GM19438 (cell line): Measurements from ENCODE around the gene AK8.
"Not testable (repeated sequence)": the region's sequence is repeated elsewhere in the genome, so short reads cannot be mapped to it uniquely, and the experiment has no call there.

Experiments used
- ATAC-seq: cut with Tn5 transposase; IDR thresholded peaks from one replicate; pipeline ENCODE4 v1.9.1; 2021; ENCODE audit warnings: low read depth; ENCODE audit not compliant: unreplicated experiment

The AK8 gene

GRCh38 chr9:132776891-132777290 is 101.2 kb downstream of the AK8 start:
- ATAC-seq: no peak

GRCh38 chr9:132776268-132776667 is 101.8 kb downstream of the AK8 start:
- ATAC-seq: no peak

DNA sequence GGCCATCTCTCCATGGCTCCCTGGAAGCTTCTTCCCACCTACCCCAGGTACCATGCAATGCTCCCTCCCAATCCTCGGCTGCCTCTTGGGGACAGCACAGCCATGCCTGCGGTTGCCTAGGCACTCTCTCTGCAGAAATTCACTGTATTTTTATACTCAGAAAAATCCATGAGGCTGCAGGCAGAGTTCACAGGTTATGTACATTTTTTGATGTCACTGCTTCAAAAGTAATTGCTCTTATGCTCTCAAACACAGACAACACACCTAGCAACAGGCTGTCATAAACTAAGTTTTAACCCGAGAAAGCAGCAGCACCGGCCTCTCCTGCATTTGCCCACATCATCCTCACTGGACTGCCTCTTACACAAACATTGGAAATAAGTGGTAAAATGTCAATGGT is 102.4 kb downstream of the AK8 start:
- no peak for ATAC-seq

GRCh38 chr9:132774886-132775285 is 103.2 kb downstream of the AK8 start:
- no peak for ATAC-seq

DNA sequence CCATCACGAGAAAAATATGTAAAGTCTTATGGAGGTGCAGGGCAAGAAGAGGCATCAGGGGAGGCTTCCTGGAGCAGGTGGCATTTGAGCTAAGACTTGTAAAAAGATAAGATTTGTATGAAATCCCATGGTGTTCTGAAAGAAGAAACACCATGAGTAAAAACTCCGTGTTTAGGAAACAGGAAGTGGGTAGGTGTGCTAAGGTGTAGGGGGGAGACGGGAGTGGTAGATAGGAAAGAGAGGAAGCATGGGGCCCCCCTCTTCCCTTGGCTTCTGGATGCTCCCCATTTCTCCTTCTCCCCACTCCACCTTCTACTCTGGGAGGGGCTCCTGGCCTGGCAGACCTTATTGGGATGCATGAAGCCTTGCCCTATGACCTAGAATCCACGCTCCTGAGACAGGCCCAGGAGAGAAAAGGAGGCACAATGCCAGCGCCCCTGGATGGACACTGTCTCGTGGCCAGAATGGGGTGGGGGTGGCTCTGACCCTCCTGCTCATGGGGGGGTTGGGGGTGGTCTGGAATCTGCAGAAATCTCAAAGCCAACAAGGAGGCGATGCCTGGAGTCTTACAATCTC is 104.2 kb downstream of the AK8 start:
- ATAC-seq: no peak

DNA sequence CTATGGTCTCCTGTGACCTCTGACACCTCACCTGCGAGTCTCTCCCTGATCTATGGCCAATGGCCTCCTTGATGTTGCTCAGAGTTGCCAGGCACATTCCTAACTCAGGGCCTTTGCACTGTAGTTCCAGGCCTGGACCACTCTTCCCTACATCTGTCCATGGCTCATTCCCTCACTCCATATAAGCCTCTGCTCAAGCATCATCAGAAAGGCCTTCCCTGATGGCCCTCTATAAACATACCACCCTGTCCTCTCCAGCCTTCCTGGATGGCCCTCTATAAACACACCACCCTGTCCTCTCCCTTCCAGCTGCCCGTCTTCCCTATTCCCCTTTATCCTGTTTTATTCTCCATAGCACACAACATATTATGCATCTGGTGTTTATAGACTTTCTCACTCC is 105.0 kb downstream of the AK8 start:
- ATAC-seq: no peak

DNA sequence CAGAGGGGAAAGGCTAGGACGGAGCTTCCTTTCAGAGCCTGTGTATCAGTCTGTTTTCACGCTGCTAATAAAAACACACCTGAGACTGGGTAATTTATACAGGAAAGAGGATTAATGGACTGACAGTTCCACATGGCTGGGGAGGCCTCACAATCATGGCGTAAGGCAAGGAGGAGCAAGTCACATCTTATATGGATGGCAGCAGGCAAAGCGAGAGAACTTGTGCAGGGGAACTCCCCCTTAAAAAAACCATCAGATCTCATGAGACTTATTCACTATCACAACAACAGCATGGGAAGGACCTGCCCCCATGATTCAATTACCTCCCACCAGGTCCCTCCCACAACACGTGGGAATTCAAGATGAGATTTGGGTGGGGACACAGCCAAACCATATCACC is 106.3 kb downstream of the AK8 start:
- ATAC-seq: not testable (repeated sequence)

DNA sequence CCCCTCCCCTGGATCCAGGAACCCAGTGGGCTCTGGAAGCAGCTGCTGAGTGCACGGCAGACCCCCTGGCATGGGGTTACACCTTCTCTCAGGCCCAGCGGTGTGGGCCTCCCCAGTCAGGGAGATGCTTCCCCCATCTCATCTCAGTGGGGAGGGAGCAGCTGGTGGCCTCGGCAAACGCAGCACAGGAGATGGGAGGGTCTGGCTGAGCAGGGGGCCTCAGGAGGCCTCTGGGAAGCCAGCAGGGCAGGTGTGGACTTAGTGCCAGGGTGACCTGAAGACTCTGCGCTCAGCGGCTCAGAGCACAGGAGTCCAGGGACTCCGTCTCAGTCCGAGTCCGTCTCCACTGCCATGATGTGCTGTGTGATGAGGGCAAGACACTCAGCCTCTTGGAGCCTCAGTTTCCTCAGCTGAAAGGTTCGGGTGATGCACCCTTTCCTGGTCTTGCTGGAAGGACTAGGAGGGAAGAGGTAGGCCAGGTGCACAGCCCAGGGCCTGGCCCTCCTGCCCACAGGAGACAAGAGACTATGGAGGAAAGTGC is 107.2 kb downstream of the AK8 start:
- ATAC-seq: no peak

- ATAC-seq: peak; percentile 55
These were observed 107.9 kb downstream of the AK8 start for GRCh38 chr9:132769906-132770769.

- ATAC-seq: peak; percentile 50
These were observed 108.9 kb downstream of the AK8 start for GRCh38 chr9:132768932-132769905.

DNA sequence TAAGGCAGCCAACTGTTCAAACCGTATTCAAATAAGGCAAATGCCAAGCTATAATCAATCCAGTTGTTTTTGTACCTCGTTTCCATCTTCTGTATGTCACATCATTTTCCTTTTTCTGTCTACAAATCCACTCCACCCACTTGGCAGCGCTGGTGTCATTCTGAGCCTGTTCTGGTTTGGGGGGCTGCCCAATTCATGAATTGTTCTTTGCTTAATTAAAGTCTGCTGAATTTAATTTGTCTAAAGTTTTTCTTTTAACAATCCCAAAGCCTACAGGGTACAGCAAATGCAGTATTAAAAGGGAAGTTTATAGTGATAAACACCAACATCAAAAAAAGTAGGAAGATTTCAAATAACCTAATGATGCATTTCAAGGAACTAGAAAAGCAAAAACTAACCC is 114.5 kb downstream of the AK8 start:
- ATAC-seq: no peak

DNA sequence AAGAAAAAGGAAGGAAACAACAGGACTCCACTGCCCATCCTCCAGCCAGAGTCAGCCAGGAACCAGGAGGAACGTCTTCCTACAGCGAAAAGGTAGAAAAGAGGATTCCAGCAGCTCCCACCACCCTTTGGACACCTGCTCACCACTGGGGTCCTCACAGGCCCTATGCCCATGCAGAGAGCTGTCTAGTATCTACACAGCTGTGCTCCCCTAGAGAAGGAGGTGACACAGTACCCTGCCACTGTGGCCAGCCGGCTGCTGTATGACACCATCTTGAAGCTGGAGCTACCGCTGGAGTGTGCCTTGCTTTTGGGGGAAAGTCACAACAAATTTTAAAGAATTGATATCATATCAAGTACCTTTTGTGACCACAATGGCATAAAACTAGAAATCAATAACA is 115.2 kb downstream of the AK8 start:
- no peak for ATAC-seq

- ATAC-seq: no peak
These were observed 116.5 kb downstream of the AK8 start for GRCh38 chr9:132761602-132762001.

DNA sequence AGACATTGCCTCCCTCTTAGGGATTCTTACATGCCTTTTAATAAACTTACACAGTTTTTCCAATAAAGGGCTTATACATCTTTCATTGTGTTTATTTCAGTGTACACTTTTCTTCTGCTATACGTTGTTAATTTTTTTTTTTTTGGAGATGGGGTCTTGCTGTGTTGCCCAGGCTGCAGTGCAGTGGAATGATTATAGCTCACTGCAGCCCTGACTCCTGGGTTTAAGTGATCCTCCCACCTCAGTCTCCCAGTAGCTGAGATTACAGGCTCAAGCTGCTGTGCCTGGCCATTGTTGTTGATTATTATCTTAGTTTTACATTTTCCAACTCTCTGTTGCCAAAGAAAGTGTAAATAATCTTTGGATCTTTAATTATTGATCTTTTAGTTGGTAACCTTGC is 118.0 kb downstream of the AK8 start:
- ATAC-seq: no peak

DNA sequence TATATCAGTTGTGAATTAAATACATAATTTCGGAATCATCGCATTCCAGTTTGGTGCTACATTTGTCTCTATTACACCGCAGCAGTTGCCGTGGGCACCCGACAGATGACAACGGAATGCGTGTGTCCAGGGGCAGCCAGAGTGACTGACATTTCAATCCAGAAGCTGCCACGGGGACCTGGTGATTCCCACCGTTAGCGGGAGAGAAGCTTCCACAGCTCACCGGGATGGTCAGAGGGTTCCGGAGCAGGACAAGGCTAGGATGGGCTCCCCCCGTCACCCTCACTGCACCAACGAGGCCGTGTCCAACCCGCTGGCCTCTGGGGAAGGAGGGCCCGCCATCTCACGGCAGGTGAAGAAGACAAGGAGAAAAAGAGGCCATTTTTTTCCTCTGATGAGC is 121.1 kb downstream of the AK8 start:
- no peak for ATAC-seq

- ATAC-seq: no peak
These were observed 121.8 kb downstream of the AK8 start for GRCh38 chr9:132756214-132756845.

GRCh38 chr9:132755096-132755495 is 123.0 kb downstream of the AK8 start:
- ATAC-seq: no peak

DNA sequence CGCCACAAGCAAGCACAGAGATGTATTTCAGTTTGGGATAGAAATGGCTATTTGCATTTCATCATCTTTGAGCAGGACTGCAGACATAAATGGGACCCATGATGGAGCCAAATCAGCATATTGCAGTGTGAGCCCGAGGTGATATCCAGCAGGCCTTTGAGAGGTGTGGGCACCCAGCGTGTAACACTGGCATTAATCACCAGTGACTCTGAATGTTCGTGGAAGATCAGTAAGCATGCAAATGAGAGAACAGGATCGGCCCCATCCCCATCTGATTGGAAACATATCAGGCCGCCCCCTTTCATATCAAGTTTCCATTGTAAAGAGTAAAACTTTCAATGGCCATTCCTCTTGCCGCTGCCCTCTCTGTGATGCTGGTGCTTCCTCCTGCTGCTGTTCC is 123.8 kb downstream of the AK8 start:
- no peak for ATAC-seq

DNA sequence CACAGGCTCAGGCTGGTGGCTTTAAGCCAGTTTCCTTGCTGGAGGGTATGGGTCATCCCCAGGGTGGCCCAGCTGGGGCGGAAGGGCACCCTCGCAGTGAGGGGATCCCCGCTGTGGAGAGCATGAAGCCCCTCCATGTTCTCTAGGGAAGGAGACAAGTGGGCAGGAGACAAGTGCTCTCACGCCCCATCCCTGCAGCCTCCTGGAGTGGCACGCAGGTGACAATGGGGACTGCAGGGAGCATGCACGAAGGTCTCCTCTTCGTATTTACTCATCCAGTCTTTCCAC is 124.5 kb downstream of the AK8 start:
- ATAC-seq: no peak

- no peak for ATAC-seq
These were observed 125.0 kb downstream of the AK8 start for GRCh38 chr9:132752877-132753592.
